Gastroesophageal sphincter (tissue), 3 donors: Measurements from ENCODE around the gene NRXN3.

Experiments used
- CTCF ChIP-seq, 4 experiments: fragments of 200-600 bp in 2 of 4; fragments of 450-650 bp in 2 of 4; sonication (generic) in 1 of 4; IDR thresholded peaks; one replicate each; pipeline ENCODE4 v1.5.1; 2017 to 2019; ENCODE audit warnings: antibody characterized with exemption in 4 of 4, mild to moderate bottlenecking in 2 of 4, moderate library complexity in 2 of 4
- EP300 ChIP-seq: sonication (generic); formaldehyde crosslinking; IDR thresholded peaks from one replicate; pipeline ENCODE4 v1.6.1; 2017; ENCODE audit warnings: antibody characterized with exemption, mild to moderate bottlenecking
- POLR2A ChIP-seq, 2 donors: fragments of 450-650 bp; IDR thresholded peaks; one replicate each; pipeline ENCODE4 v1.6.1; 2017; ENCODE audit warnings: antibody characterized with exemption in 2 of 2, mild to moderate bottlenecking in 2 of 2, moderate library complexity in 1 of 2
- POLR2AphosphoS5 ChIP-seq: sonication (generic); formaldehyde crosslinking; IDR thresholded peaks from one replicate; pipeline ENCODE4 v1.6.1; 2017; ENCODE audit warnings: antibody characterized with exemption

GRCh38 chr14:78202976-78203375 is 32.8 kb downstream of the NRXN3 start:
- TF ChIP-seq POLR2A (IDR thresholded peaks at IDR 0.05) (no peak), CTCF (IDR thresholded peaks at IDR 0.05) (no peak), POLR2AphosphoS5 (no peak), EP300 (no peak)
